Measurements from ENCODE around the gene SLAMF7. TPM values are rescaled to one million over a fixed set of nuclear protein-coding genes. Genes with fewer than 3 reads are reported as not detected.

The SLAMF7 gene
- total and polyA plus RNA-seq, 2 of the 13 experiments (the other 11 are each of a cell fraction or from before 2014, with no cell fraction given), result not detected

DNA sequence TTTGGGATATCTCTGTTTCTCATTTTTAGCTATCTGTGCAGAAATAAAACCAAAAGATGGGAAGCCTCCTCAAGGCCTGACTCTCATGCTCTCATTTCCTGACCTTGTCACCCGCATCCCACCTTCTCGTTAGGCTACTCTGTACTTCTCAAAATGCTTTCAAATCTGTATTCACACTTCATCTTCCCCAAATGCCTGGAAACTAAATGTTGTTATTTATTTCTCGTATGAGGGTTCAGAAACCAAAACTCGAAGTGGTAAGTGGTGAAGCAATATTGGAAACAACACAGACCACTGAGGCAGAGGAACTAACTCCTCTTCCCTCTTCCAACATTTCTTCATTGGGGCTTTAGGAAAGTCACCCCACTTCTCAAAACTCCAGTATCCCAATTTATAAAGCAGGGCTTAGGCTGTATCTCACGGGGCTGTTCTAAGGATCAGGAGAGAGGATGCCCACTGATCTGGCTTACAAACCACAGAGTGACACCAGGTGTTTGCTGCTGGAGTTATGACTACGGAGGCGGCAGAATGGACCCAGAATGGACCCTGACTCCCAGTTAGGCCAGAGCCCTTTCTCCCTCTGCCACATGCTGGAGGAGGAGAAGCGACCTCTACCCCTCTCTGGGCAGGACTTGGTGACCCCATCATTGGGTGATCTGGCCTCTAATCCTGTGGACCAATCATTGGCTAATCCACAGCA, 3.5 kb downstream of the SLAMF7 start (continued):
- TF ChIP-seq ZNF343 (CRISPR knock-in tag; IDR thresholded peaks at IDR 0.05) (no peak), ZNF530 (CRISPR knock-in tag; IDR thresholded peaks at IDR 0.05; ENCODE audit: low read depth) (no peak), SRSF4 (IDR thresholded peaks at IDR 0.05; ENCODE audit: low read depth, low read length, poor library complexity, severe bottlenecking) (no peak), NCOA1 (CRISPR knock-in tag; IDR thresholded peaks at IDR 0.05) (no peak)
- TF ChIP-seq, protein P1, sequence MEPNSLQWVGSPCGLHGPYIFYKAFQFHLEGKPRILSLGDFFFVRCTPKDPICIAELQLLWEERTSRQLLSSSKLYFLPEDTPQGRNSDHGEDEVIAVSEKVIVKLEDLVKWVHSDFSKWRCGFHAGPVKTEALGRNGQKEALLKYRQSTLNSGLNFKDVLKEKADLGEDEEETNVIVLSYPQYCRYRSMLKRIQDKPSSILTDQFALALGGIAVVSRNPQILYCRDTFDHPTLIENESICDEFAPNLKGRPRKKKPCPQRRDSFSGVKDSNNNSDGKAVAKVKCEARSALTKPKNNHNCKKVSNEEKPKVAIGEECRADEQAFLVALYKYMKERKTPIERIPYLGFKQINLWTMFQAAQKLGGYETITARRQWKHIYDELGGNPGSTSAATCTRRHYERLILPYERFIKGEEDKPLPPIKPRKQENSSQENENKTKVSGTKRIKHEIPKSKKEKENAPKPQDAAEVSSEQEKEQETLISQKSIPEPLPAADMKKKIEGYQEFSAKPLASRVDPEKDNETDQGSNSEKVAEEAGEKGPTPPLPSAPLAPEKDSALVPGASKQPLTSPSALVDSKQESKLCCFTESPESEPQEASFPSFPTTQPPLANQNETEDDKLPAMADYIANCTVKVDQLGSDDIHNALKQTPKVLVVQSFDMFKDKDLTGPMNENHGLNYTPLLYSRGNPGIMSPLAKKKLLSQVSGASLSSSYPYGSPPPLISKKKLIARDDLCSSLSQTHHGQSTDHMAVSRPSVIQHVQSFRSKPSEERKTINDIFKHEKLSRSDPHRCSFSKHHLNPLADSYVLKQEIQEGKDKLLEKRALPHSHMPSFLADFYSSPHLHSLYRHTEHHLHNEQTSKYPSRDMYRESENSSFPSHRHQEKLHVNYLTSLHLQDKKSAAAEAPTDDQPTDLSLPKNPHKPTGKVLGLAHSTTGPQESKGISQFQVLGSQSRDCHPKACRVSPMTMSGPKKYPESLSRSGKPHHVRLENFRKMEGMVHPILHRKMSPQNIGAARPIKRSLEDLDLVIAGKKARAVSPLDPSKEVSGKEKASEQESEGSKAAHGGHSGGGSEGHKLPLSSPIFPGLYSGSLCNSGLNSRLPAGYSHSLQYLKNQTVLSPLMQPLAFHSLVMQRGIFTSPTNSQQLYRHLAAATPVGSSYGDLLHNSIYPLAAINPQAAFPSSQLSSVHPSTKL (CRISPR knock-in tag; IDR thresholded peaks at IDR 0.05), result no peak
- TF ChIP-seq, protein P2, sequence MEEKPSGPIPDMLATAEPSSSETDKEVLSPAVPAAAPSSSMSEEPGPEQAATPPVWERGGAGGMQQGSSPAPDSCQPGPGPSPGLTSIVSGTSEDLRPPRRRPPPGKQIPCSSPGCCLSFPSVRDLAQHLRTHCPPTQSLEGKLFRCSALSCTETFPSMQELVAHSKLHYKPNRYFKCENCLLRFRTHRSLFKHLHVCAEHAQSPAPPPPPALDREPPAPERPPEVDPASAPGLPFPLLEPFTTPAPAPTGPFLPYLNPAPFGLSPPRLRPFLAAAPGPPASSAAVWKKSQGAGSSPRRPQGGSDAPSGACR (CRISPR knock-in tag; IDR thresholded peaks at IDR 0.05), result no peak

DNA sequence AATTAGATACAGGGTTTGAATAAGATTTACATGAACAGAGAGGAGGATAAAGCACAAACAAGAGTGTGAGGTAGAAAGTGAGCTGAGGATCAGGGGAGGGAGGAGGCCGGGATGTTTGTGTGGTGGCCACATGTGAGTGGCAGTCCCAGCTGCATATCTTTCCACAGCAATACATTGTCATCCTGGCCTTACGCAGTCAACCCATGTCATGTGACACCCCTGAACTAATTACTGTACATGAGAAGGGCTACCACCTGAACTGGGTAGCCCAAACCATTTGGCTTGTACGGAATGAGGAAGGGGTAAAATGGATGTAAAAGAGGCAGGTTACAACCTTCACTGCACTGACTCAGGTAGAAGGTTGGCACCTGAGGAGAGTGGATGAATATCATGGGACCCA, 4.2 kb downstream of the SLAMF7 start:
- Histone ChIP-seq H4K20me1 (ENCODE audit: insufficient read depth, low read length) (no peaks in the 10 kb centered on the region), H3K36me3 (replicated peaks in 1 of 2; ENCODE audit: control insufficient read depth in 1 of 2, insufficient read depth in 2 of 2, low read length in 2 of 2) (no peaks in the 10 kb centered on the region), H3K27me3 (ENCODE audit: control insufficient read depth in 1 of 2, insufficient read depth in 2 of 2, low read length in 2 of 2) (no peaks in the 10 kb centered on the region), H3K27ac (ENCODE audit: extremely low read length, insufficient read depth, low read length) (no peak overlapping the region), H3K4me1 (ENCODE audit: insufficient read depth, low read length) (no peaks in the 10 kb centered on the region), H3K9ac (ENCODE audit: insufficient read depth, low read depth, low read length) (no peak overlapping the region), H3K4me2 (ENCODE audit: low read depth, low read length) (no peak overlapping the region), H3K4me3 (replicated peaks in 1 of 3; ENCODE audit: insufficient read depth in 1 of 3, low read depth in 2 of 3, low read length in 3 of 3) (no peak overlapping the region), H3K79me2 (ENCODE audit: insufficient read depth, low read length) (no peaks in the 10 kb centered on the region), H3K9me3 (ENCODE audit: low read length) (no peaks in the 10 kb centered on the region), H2AFZ (ENCODE audit: low read length) (no peak overlapping the region)
- in situ Hi-C loops (cut with HindIII; ENCODE audit: extremely low pct_ligation_motif_present, low pct_unique_long_range_greater_than_20kb) (no loop called here), intact Hi-C loops (cut with micrococcal nuclease; ENCODE audit: unreplicated experiment) (no loop called here)
- CTCF ChIA-PET (ENCODE audit: low intra/inter-chr PET ratio, low total read pairs), result no interaction called here
- 28% methylated on average over 3 of the region's 3 CpGs for WGBS (ENCODE audit: low lambda C conversion rate)
- BruUV-seq (replicated peaks), result no TSS peak
- no peak for DNase-seq (ENCODE audit: low spot score)
- POLR2A ChIA-PET, result no interaction called here
- ATAC-seq, result no peak
- no peak for FAIRE-seq
- no peak for TF ChIP-seq HDAC1 (CRISPR knock-in tag; IDR thresholded peaks at IDR 0.05)
- no peak for TF ChIP-seq MTF2 (CRISPR knock-in tag; IDR thresholded peaks at IDR 0.05; ENCODE audit: borderline replicate concordance)
- no peak for TF ChIP-seq TGIF2 (CRISPR knock-in tag; IDR thresholded peaks at IDR 0.05)
- TF ChIP-seq ZNF790 (CRISPR knock-in tag; IDR thresholded peaks at IDR 0.05; ENCODE audit: borderline replicate concordance), result no peak
- TF ChIP-seq NRL (CRISPR knock-in tag; IDR thresholded peaks at IDR 0.05; ENCODE audit: borderline replicate concordance), result no peak
- TF ChIP-seq, protein P3, sequence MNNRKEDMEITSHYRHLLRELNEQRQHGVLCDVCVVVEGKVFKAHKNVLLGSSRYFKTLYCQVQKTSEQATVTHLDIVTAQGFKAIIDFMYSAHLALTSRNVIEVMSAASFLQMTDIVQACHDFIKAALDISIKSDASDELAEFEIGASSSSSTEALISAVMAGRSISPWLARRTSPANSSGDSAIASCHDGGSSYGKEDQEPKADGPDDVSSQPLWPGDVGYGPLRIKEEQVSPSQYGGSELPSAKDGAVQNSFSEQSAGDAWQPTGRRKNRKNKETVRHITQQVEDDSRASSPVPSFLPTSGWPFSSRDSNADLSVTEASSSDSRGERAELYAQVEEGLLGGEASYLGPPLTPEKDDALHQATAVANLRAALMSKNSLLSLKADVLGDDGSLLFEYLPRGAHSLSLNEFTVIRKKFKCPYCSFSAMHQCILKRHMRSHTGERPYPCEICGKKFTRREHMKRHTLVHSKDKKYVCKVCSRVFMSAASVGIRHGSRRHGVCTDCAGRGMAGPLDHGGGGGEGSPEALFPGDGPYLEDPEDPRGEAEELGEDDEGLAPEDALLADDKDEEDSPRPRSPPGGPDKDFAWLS (CRISPR knock-in tag; IDR thresholded peaks at IDR 0.05; ENCODE audit: borderline replicate concordance), result no peak
- TF ChIP-seq U2AF2 (IDR thresholded peaks at IDR 0.05; ENCODE audit: low read depth, low read length), result no peak
- no peak for TF ChIP-seq ZFP41 (CRISPR knock-in tag; IDR thresholded peaks at IDR 0.05; ENCODE audit: borderline replicate concordance)
- TF ChIP-seq TBP (CRISPR knock-in tag; IDR thresholded peaks at IDR 0.05), result no peak
